Measurements from ENCODE around the gene CADPS2.

DNA sequence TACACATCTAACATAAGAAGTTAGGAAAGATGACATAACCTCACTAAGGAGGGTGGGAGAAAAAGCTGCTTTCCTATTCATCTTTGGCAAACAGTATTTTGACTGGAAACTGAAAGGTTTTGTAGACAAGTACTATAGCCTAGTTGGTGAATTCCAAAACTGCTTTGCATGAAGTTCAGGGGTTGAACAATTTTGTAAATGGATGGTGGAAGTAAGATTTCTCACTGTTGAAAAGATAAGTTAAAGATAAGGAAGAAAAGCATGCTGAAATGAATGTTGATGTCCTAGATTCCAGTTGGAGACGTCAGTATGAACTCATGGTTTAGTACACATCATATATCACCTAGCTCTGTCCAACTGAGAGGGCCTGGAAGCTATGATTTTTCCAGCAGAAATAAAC, 422.6 kb downstream of the CADPS2 start:
- TF ChIP-seq CTCF (IDR thresholded peaks at IDR 0.05; ENCODE audit: extremely low read depth in 1 of 2, insufficient read depth in 1 of 2, low read depth in 1 of 2, low read length in 2 of 2) (no peak), POLR2AphosphoS5 (IDR thresholded peaks at IDR 0.05; ENCODE audit: insufficient read depth, low read depth, low read length) (no peak), FOS (IDR thresholded peaks at IDR 0.05; ENCODE audit: borderline replicate concordance, insufficient read depth, low read length) (no peak), EZH2 (IDR thresholded peaks at IDR 0.05; ENCODE audit: borderline replicate concordance, low read depth, low read length, severe bottlenecking) (no peak), POLR2A (IDR thresholded peaks at IDR 0.05; ENCODE audit: low read depth, low read length) (no peak), GATA2 (IDR thresholded peaks at IDR 0.05; ENCODE audit: insufficient read depth, insufficient read length, low read depth, low read length) (no peak)
